GM03348 (cell line): ENCODE results near the gene ELMO1.

ENCODE experiments used
- DNase-seq: peaks from one replicate; pipeline ENCODE4 v3.0.0; 2012; ENCODE audit warnings: low spot score

The ELMO1 gene

GRCh38 chr7:37095122-37095521 lies 353.5 kb downstream of the ELMO1 start:
- no peak for DNase-seq

- no peak for DNase-seq
These were observed 355.4 kb downstream of the ELMO1 start for GRCh38 chr7:37093257-37093656.

GRCh38 chr7:37092548-37092947 lies 356.1 kb downstream of the ELMO1 start:
- no peak for DNase-seq

GRCh38 chr7:37089972-37090371 lies 358.7 kb downstream of the ELMO1 start:
- no peak for DNase-seq

- no peak for DNase-seq
These were observed 363.1 kb downstream of the ELMO1 start for GRCh38 chr7:37085600-37085999.

- peak; percentile 16 for DNase-seq
These were observed 364.4 kb downstream of the ELMO1 start for GRCh38 chr7:37084303-37084702.

- peak; percentile 77 for DNase-seq
These were observed 365.2 kb downstream of the ELMO1 start for GRCh38 chr7:37083311-37084096.

- DNase-seq, result no peak
These were observed 367.2 kb downstream of the ELMO1 start for GRCh38 chr7:37081436-37081835.

- DNase-seq, result no peak
These were observed 369.2 kb downstream of the ELMO1 start for GRCh38 chr7:37079420-37079819.

- DNase-seq, result no peak
These were observed 372.0 kb downstream of the ELMO1 start for GRCh38 chr7:37076668-37077067.

GRCh38 chr7:37074370-37074769 lies 374.3 kb downstream of the ELMO1 start:
- no peak for DNase-seq

- DNase-seq, result no peak
These were observed 377.5 kb downstream of the ELMO1 start for GRCh38 chr7:37071124-37071523.

GRCh38 chr7:37070471-37070870 lies 378.2 kb downstream of the ELMO1 start:
- DNase-seq, result no peak

- DNase-seq, result no peak
These were observed 378.6 kb downstream of the ELMO1 start for GRCh38 chr7:37070031-37070430.

- DNase-seq, result no peak
These were observed 379.3 kb downstream of the ELMO1 start for GRCh38 chr7:37069336-37069735.

GRCh38 chr7:37068902-37069301 lies 379.8 kb downstream of the ELMO1 start:
- no peak for DNase-seq

GRCh38 chr7:37068038-37068437 lies 380.6 kb downstream of the ELMO1 start:
- DNase-seq, result no peak

GRCh38 chr7:37065779-37066271 lies 382.8 kb downstream of the ELMO1 start:
- DNase-seq, result no peak

- no peak for DNase-seq
These were observed 386.2 kb downstream of the ELMO1 start for GRCh38 chr7:37062560-37062859.

- DNase-seq, result no peak
These were observed 386.7 kb downstream of the ELMO1 start for GRCh38 chr7:37061849-37062559.

- no peak for DNase-seq
These were observed 392.3 kb downstream of the ELMO1 start for GRCh38 chr7:37056234-37056912.

GRCh38 chr7:37054624-37055241 lies 393.9 kb downstream of the ELMO1 start:
- DNase-seq, result no peak

- peak; percentile 33 for DNase-seq
These were observed 396.0 kb downstream of the ELMO1 start for GRCh38 chr7:37052705-37053104.
